GM19395 (cell line): ENCODE results near the gene CNMD.
"Not testable (repeated sequence)": the region's sequence is repeated elsewhere in the genome, so short reads cannot be mapped to it uniquely, and the experiment has no call there.

Source experiments
- ATAC-seq: cut with Tn5 transposase; IDR thresholded peaks from one replicate; pipeline ENCODE4 v1.9.1; 2021; ENCODE audit warnings: mild to moderate bottlenecking, moderate library complexity; ENCODE audit not compliant: unreplicated experiment

The CNMD gene

DNA sequence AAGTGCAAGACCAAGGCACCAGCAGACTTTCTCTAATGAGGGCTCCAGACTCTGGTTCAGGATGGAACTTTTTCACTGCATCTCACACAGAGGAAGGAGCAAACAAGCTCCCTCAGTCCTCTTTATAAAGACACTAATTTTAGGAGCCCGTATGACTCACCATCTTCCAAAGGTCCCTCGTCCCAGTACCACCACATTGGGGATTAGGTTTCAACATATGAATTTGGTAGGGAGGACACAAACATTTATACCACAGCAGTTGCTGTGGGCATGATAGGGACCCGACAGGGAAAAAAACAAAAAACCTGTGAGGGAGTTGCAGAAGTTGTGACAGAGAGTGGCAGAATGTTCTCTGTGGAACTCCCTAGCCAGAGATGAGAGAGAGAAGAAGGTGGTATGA lies 6.5 kb upstream of the CNMD start:
- ATAC-seq: no peak

DNA sequence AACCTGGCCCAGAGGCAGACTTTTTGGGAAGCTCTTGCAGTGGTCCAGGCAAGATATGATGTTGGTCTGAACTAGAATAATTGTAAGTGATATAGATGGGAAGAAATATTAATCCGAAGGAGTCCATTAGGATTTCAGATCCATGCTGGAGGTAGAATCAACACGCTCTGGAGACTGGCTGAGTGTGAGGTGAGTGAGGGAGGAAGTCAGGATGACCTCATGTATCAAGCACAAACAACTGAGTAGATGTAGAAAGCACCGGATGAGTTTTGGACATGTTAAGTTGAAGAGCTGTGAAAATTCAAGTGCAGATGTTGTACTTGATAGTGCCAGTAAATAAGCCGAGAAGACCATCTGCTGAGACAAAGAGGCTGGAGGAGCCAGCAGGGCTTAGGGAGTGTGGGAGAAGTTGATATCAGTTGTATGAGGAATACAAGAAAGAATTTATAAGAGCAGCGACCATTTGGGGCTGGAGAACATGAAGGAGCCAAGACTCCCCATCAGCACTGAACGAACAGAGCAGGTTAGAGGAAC lies 5.3 kb upstream of the CNMD start:
- ATAC-seq: no peak

DNA sequence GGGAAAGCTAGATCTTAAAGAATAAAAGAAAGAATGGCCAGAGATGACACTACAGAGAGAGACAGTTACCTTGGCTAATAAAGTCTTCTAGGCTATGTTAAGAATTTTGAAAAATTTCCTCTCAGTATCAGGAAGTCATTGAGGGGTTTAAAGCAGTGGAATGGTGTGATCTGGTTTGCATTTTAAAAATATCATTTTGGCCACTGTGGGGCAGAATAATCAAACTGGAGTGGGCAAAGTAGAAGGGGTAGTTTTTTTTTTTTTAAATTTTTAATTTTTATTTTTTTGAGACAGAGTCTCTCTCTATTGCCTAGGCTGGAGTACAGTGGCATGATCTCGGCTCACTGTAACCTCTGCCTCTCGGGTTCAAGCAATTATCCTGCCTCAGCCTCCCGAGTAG lies 4.4 kb upstream of the CNMD start:
- ATAC-seq: no peak

DNA sequence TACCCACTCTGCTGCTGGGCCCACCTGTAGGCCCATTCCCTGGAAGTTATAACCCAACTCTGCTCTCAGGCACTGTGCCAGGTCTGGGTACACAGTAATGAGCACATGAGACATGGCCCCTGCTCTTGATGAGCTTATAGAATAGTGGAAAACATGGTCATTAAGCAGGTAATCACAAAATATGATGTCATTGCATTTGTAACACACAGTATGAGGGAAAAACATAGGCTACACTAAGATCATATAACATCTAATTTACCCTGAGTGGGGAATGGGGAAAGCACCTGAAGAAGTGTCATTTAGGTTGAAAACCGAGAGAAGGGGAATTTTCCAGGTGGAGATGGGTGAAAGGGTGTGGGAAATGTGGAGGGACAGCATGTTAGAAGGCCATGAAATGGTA lies 3.9 kb upstream of the CNMD start:
- ATAC-seq: no peak

DNA sequence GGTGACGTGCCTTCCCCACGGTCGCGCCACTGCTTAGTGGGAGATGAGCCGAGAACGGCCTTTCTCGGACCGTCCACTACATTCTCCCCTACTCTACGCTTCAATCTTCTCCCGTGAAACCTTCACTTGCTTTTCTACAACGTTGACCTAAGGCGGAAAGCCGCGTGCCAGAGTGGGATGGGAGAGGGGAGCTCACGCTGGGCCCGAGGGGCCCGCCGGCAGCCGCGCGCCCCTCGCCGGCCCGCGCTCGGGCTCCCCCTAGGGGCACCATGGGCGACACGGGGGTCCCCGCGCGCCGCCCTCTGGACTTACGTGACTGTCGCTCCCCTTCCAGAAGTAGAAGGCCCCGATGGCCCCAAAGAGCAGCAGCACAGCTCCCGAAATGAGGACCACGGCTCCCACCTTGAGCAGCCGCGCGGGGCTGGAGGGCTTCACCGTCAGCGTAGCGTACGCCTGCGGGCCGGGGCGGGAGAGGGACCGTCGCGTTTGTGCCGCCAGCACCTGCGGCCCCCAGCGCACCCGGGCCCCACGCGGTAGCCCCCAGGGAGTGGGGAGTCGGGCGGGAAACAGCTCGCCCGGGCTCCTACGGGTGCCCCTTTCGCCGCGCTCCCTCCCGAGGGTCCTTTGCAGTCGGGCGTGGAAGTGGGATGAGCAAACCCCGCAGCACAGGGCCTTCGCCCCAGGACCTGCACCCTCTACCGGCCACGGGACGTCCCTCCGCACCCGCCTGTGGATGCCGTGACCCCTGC lies 727 bp downstream of the CNMD start:
- ATAC-seq: no peak

DNA sequence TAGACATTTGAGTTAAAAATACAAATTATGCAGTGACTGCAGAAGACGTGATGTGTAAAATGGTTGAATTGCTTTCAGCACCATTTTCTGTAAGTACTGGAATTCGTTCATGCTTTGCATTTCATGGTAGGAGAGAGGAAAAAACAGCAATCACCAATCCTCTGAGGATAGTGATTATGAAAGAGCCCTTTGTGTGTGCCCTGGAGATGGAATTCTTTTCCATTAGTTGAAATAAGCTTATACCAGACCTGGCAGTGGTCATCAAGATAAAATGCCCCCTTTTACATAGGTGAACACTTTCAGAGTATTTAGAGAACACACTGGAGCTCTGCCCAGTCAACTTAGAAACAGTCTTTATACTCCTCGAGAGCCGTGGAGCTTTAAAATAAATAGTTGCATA lies 1.7 kb downstream of the CNMD start:
- ATAC-seq: no peak

DNA sequence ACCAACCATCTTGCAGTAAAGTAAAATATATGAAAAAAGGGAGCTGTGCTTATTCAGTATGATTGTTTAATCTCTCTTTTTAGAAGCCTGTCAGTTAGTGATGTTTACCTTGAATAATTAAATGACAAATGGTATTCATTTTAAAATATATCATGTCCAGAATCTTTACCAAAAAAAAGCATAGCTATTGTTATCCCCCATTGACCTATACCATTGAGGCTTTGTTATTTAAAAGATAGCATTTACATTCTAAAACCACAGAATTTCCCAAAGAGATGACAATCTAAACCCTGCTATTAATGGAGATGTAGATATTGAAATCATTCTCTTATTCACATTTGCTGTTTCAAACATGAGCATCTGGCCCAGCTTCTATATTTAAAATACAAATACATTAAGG lies 2.2 kb downstream of the CNMD start:
- ATAC-seq: no peak

DNA sequence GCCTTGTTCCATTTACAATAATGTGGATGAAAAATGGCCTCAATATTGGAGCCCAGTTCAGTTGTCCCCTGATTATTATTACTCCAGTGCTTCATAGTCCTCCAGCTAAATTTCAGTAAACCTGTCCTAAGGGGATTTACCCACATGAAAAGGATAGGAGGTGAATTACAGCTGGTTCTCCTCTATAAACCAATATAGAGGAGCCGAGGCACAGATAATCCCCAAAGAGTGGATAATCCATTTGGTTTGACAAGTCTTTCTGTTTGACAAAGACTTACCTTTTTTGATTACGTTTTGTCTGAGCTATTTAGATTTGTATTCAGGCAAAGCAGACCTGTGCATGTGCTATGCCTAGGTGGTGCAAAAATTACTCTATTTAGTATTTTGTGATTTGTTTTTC lies 2.7 kb downstream of the CNMD start:
- no peak for ATAC-seq

DNA sequence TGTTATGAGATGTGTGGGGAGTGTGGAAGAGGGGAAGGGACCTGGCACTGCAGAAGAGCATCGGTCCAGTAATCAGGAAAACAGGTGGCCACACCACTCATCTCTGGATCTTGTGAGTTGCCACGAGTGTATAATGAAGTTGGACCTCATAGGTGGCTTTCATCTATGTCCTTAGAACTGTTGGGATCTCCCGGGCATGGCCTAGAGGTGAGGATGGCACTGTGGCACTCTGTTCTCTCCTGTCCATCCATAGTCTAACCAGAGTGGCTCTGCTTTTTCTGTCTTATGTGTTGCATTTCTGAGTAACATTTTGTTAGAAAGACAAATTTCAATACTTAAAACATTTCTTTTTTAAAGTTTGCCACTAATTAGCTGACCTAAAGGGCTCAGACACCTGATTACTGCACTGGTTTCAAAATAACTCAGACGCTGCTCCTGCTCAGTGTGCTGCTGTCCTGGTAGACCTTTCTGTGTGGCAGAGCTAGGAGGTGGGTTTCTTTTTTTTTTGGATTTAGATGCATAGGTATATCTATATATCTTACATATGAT lies 5.5 kb downstream of the CNMD start:
- no peak for ATAC-seq

DNA sequence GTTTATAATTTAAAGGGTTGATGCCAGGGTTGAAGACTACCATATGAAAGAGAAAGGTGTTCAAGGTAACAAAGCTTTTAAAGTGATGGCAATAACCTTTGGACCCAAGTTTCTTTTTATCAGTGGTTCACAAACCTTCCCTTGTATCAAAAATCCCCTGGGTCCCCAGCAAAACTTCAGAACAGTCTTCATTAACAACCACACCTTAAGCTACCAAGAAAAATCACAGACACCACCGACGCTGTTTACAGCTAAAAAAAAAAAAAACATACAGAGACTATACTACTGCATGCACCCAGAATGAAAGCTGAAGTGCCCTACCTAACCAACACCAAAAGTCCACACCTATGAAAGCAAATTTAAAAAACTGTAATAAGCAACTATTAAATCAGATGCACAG lies 13.4 kb downstream of the CNMD start:
- ATAC-seq: no peak

DNA sequence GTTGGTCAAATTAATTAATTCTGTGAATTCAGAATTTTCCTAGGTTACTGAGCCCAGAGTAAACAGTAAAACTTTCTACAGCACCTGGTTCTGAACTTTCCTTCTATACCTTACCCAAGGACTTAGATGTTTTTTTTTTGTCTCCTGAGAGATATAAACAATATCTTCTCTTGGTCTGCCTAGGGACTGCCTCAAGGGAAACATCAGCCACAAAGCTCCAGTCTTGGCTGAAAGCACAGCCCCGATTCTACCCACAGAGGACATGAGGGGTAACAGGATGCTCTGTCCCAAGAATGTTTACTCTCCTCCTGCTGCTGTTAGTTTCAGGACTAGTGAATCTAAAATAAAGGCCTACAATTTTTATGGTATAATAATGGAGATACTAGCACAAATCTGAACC lies 14.3 kb downstream of the CNMD start:
- ATAC-seq: no peak

DNA sequence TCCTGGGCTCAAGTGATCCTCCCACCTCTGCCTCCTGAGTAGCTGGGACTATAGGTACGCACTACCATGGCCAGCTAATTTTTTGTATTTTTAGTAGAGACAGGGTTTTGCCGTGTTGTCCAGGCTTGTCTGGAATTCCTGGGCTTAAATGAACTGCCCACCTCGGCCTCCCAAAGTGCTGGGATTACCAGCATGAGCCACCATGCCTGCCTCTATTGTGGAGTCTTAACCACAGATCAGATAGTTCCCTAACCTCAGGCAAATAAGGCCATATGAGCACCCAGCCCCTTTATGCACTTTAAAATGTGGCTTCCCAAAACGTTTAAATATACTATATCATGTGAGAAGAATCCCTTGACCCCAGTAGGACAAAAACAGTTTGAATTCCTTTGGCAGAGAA lies 16.4 kb downstream of the CNMD start:
- ATAC-seq: no peak

DNA sequence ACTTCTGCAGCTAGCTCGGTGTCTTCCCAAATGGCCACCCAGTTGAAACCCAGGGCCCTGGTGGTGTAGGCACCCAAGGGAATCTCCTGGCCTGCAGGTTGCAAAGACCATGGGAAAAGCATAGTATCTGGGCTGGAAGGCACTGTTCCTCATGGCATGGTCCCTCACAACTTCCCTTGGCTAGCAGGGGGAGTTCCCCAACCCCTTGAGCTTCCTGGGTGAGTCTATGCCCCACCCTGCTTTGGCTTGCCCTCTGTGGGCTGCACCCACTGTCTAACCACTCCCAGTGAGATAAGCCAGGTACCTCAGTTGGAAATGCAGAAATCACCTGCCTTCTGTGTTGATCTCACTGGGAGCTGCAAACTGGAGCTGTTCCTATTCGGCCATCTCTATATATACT lies 18.3 kb downstream of the CNMD start:
- not testable (repeated sequence) for ATAC-seq

DNA sequence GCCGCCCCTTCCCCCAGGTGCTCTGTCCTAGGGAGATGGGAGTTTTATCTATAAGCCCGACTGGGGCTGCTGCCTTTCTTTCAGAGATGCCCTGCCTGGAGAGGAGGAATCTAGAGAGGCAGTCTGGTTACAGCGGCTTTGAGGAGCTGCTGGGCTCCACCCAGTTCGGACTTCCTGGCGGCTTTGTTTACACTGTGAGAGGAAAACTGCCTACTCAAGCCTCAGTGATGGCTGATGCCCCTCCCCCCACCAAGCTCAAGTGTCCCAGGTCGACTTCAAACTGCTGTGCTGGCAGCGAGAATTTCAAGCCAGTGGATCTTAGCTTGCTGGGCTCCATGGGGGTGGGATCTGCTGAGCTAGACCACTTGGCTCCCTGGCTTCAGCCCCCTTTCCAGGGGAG lies 18.7 kb downstream of the CNMD start:
- not testable (repeated sequence) for ATAC-seq

DNA sequence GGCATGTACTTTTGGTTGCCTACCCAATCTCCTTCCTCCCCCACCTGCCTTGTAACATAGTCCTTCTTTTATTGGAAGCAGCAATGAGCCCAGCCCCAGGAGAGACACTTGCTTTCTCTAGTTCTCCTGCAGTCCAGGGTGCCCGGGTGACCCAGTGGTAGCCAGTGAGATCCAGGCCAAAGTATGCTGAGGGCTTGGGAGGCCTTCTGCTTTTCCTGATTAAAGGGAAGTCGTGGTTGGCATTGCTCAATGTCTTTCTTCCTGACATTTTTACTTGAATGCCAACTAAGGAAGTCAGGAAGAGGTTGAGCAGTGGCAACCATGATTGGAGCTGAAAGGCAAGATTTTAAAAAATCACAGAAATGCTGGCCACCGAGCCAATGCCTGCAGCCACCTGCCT lies 25.7 kb downstream of the CNMD start:
- ATAC-seq: no peak

DNA sequence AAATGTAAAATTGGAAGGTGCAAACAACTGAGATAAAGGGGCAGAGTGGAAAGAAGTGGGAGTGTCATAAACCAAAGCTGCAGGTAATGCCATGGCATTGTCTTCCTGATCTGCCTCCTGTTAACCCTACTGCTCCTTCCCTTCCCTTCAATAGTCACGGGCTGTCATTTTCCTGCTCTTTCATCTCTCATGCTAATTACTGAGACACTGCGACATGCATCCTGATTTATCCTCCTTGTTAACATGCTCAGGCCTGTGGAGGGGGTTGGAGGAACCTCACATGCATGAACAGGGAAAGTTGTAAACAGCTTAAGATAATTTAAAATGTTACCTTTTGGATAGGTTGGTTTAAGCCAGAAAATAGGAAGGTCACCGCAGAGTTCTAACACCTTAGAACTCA lies 27.2 kb downstream of the CNMD start:
- no peak for ATAC-seq

DNA sequence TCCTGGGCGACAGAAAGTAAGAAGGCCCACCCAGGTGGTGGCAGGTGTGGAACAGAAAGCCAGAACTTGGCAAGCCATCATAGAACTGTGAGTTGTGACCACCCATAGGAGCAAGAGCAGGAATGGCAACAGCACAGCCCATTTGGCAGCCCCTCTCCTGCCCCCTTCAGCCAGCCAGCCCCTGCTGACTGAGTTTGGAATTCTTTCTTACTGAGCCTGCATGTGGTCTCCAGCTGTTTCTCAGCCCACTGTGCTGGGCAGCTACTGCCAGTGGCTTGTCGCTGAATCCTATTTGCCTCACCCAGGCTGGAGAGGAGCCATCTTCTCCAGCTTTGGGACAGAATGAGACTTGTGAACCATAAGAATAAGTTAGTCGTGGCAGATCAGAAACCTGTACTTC lies 28.3 kb downstream of the CNMD start:
- ATAC-seq: no peak

DNA sequence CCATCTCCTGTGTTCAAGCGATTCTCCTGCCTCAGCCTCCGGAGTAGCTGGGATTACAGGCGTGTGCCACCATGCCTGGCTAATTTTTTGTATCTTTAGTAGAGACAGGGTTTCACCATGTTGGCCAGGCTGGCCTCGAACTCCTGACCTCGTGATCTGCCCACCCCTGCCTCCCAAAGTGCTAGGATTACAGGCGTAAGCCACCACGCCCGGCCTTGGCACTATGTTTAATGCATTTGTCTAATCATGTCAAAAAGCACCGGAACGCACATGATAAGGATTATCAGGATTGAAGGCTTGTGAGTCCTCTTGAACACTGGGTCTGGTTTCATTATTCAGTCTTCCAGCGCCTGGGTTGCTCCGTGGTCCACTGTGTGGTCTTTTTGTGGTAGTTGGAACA lies 31.4 kb downstream of the CNMD start:
- ATAC-seq: not testable (repeated sequence)

DNA sequence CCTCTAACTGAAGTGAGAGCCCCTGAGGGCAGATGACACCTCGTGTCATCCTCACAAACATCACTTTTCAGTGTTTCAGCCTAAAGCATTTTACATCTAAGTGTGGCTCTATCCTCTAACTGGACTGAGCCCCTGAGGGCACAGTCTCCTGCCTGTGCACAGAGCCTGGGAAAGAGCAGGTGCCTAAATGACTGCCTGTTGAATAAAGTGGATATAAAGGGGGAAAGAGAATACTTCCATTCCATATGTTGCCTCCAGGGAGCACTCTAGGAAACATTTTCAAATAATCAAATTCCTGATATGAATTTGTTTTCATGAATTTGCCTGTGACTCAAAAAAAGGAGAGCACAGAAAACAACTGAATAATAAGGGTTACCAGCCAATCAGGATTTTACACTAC lies 32.2 kb downstream of the CNMD start:
- no peak for ATAC-seq

DNA sequence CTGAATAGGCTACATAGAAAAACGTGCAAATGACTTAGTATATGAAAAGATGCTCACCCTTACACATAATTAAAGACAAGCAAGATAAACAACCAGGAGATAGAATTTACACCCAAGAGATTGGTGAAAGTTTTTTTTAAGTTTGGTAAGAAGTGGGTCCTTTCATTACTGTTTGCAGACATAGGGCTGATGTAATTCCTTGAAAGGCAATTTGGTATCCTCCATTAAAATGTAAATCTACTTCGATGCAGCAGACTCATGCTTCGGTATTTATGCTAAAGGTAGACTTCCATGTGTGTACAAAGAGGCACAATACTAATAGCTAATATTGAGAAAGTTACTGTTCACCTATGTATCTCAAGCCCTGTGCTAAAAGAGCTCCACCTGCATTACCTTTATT lies 33.5 kb downstream of the CNMD start:
- ATAC-seq: no peak

DNA sequence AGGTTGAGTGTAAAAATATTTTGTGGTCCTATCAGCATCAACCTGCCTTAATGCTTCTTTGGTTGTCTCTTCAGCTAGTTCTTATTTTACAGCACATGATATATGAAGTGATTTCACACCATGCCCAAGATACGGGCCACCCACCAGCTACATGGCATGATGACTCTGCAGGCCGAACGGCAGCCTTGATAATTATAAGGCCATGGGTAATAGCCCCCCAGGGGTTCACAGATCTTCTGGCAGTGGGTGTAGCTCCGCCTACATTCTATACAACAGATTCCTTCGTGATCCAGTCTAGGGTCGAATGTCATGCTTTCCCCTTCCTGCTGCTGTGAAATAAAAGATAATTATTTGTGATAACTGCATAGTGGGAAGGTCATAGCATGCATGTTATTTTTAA lies 36.1 kb downstream of the CNMD start:
- ATAC-seq: no peak

DNA sequence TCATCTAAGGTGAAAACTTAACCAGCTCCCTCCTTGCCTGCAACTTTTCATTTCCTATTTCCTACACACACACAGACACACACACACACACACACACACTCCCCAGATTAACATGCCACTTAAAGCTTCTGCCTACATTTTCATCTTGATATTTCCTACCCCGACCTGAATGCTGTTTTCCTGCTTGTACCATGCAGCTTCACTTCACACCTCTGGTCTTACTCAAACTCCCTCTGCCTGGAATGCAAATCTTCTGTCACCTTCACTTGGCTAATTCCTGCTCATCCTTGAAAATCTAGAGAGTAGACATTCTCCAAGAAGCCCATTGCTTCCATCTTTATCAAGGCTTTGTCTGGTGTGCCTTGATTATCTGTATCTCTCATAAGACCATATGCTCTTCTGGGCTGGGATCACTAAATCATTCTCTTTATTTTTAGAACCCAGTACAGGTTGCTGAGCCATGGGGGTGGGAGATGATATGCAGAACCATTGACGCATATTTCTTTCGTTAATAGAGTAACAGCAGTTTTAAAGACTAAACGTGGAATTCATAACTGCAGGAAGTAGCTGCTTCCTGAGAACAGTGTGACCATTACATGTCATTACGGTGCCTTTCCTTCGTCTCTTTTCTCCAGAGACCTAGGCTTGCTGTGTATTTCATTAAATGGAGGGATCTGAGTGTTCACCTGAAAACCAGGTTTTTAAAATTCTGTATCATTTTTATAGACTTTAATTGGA lies 37.7 kb downstream of the CNMD start:
- ATAC-seq: no peak
